ENCODE measurements around the gene TASOR.

The TASOR gene

DNA sequence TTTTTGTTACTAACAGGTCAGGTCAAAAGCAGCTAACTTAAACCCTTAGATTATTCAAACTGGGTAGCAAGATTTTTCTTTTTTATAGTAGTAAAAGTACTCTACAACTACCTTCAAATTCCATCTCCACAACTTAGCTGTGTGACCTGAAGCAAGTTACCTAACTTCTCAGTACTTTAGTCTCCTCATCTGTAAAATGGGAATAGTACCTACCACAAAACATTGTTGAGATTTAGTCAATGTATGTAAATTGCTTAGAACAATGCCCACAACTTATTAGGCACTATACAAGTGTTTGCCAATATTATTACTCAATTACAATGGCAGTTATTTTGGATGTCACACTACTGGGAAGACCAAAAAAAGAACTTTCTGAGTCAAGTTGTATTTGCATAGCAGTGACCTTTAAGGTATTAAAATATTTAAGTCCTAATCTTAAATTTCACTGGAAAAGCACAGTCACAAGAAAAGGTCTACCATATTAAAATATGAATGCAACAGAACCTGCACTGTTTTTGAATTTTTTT lies 2.9 kb downstream of the TASOR start:
- TF ChIP-seq FOXP2 (optimal IDR thresholded peaks at IDR 0.05; ENCODE audit: borderline replicate concordance, extremely low read depth, extremely low read length, insufficient read depth) (no peak), SIN3A (IDR thresholded peaks at IDR 0.05; ENCODE audit: borderline replicate concordance, insufficient read depth, low read length) (no peak), POLR2AphosphoS5 (IDR thresholded peaks at IDR 0.05; ENCODE audit: low read depth, low read length) (no peak), TAF1 (IDR thresholded peaks at IDR 0.05; ENCODE audit: borderline replicate concordance, insufficient read depth, low read length) (no peak)
- TF ChIP-seq, protein P1, sequence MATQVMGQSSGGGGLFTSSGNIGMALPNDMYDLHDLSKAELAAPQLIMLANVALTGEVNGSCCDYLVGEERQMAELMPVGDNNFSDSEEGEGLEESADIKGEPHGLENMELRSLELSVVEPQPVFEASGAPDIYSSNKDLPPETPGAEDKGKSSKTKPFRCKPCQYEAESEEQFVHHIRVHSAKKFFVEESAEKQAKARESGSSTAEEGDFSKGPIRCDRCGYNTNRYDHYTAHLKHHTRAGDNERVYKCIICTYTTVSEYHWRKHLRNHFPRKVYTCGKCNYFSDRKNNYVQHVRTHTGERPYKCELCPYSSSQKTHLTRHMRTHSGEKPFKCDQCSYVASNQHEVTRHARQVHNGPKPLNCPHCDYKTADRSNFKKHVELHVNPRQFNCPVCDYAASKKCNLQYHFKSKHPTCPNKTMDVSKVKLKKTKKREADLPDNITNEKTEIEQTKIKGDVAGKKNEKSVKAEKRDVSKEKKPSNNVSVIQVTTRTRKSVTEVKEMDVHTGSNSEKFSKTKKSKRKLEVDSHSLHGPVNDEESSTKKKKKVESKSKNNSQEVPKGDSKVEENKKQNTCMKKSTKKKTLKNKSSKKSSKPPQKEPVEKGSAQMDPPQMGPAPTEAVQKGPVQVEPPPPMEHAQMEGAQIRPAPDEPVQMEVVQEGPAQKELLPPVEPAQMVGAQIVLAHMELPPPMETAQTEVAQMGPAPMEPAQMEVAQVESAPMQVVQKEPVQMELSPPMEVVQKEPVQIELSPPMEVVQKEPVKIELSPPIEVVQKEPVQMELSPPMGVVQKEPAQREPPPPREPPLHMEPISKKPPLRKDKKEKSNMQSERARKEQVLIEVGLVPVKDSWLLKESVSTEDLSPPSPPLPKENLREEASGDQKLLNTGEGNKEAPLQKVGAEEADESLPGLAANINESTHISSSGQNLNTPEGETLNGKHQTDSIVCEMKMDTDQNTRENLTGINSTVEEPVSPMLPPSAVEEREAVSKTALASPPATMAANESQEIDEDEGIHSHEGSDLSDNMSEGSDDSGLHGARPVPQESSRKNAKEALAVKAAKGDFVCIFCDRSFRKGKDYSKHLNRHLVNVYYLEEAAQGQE (IDR thresholded peaks at IDR 0.05; ENCODE audit: insufficient read depth in 1 of 2, low read depth in 2 of 2, low read length in 2 of 2) = no peak

DNA sequence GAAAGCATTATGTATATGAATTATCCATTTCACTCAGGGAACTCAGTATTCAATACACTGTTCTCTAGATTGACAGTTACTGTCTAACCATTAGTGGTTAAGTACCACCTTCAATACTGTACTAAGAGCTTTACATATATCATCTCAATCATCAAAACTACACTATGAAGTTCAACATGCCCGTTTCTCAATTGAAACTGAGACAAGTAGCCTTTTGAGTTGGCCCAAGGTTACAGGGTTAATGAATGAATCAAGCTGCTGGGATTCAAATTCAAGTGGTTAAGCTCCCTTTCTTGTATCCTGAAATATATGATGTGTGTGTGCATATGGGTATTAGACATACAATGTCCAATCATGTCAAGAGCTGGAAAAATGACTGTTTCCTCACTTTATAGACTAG lies 5.8 kb downstream of the TASOR start:
- TF ChIP-seq TAF1 (IDR thresholded peaks at IDR 0.05; ENCODE audit: borderline replicate concordance, insufficient read depth, low read length) (no peak), FOXP2 (optimal IDR thresholded peaks at IDR 0.05; ENCODE audit: borderline replicate concordance, extremely low read depth, extremely low read length, insufficient read depth) (no peak), SIN3A (IDR thresholded peaks at IDR 0.05; ENCODE audit: borderline replicate concordance, insufficient read depth, low read length) (no peak)
- TF ChIP-seq, protein P1 (IDR thresholded peaks at IDR 0.05; ENCODE audit: insufficient read depth in 1 of 2, low read depth in 2 of 2, low read length in 2 of 2) = no peak

DNA sequence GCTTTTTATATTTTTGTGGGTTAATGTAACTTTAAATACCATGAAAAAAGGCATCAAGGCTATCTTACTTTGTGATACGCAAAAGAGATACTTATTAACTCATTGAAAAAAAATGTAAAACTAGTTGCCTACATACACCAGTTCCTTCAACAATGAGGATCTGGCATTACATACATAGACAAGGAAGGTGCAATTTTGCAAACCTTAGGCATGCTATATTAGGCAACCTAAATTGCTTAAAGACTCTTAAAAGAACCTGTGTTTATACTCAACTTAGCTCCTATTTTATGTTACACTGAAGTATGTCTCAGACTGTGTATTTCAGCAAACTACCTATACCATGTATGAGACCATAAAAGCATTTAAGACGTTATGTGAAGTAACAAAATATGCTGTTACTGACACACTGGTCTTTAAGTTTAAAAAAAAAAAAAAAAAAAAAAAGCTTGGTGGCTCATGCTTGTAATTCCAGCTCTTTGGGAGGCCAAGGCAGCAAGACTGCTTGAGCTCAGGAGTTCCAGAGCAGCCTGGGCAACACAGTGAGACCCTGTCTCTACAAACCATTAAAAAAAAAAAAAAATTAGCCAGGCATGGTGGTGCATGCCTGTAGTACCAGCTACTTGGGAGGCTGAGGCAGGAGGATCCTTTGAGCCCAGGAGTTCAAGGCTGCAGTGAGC lies 9.1 kb downstream of the TASOR start:
- TF ChIP-seq, protein P1 (IDR thresholded peaks at IDR 0.05; ENCODE audit: insufficient read depth in 1 of 2, low read depth in 2 of 2, low read length in 2 of 2) = no peak
- TF ChIP-seq FOXP2 (optimal IDR thresholded peaks at IDR 0.05; ENCODE audit: borderline replicate concordance, extremely low read depth, extremely low read length, insufficient read depth) = no peak
- TF ChIP-seq SIN3A (IDR thresholded peaks at IDR 0.05; ENCODE audit: borderline replicate concordance, insufficient read depth, low read length) = no peak
- TF ChIP-seq POLR2AphosphoS5 (IDR thresholded peaks at IDR 0.05; ENCODE audit: low read depth, low read length) = no peak
- TF ChIP-seq TAF1 (IDR thresholded peaks at IDR 0.05; ENCODE audit: borderline replicate concordance, insufficient read depth, low read length) = no peak

DNA sequence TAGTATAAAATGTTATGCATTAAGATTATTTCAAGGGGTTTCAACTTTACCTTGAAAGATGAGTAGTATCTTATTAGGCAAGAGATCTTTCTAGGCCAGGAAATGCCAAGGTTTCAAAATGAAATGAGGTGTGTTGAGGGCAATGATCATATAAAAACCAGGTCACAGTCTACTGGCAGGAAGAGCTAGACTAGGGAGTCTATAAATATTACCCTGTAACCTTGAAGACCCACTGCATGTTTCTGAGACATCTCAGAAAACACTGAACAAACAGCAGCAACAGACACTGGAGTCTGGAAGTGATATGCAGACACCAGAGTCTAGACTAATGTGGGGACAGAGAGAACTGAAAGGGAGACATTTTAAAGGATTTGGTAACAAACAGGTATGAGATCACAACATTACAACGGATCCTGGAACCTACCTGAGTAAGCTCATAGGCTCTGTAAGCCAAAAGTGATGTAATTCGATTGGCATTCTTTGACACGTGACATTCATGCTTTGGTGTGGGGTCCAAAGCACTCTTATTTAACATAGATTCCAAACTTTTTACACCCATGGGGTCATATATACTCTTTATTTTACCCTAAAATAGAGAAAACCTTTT lies 15.0 kb downstream of the TASOR start:
- TF ChIP-seq, protein P1 (IDR thresholded peaks at IDR 0.05; ENCODE audit: insufficient read depth in 1 of 2, low read depth in 2 of 2, low read length in 2 of 2) = no peak
- TF ChIP-seq TAF1 (IDR thresholded peaks at IDR 0.05; ENCODE audit: borderline replicate concordance, insufficient read depth, low read length) = no peak
- no peak for TF ChIP-seq FOXP2 (optimal IDR thresholded peaks at IDR 0.05; ENCODE audit: borderline replicate concordance, extremely low read depth, extremely low read length, insufficient read depth)
- no peak for TF ChIP-seq SIN3A (IDR thresholded peaks at IDR 0.05; ENCODE audit: borderline replicate concordance, insufficient read depth, low read length)
- TF ChIP-seq POLR2AphosphoS5 (IDR thresholded peaks at IDR 0.05; ENCODE audit: low read depth, low read length) = no peak

All from PFSK-1 (cell line).